Endometrium (tissue), 2 donors: Measurements from ENCODE around the gene CEP170.
A peak's percentile ranks its signal among the peaks of the same experiment; 100 is the strongest.

Experiments
- FAIRE-seq: peaks from 2 replicates; lab custom pipeline; 2012; peaks lifted over from hg19 to GRCh38; lab: Jason Lieb, UNC
- donor health status: control.
- donor health status: control.

The CEP170 gene

GRCh38 chr1:243267914-243268653, 13.0 kb upstream of the CEP170 start:
- no peak for FAIRE-seq

GRCh38 chr1:243267471-243267880, 12.4 kb upstream of the CEP170 start:
- FAIRE-seq, result peak; percentile 29

GRCh38 chr1:243266231-243266630, 11.2 kb upstream of the CEP170 start:
- FAIRE-seq, result no peak

- no peak for FAIRE-seq
Observed at GRCh38 chr1:243264717-243265116, 9.6 kb upstream of the CEP170 start.

- FAIRE-seq, result no peak
Observed at GRCh38 chr1:243261390-243261789, 6.3 kb upstream of the CEP170 start.

GRCh38 chr1:243260221-243260880, 5.3 kb upstream of the CEP170 start:
- FAIRE-seq, result no peak

GRCh38 chr1:243258731-243259130, 3.6 kb upstream of the CEP170 start:
- FAIRE-seq, result no peak

- FAIRE-seq, result no peak
Observed at GRCh38 chr1:243257189-243257588, 2.1 kb upstream of the CEP170 start.

- FAIRE-seq, result no peak
Observed at GRCh38 chr1:243256590-243256989, 1.5 kb upstream of the CEP170 start.

- FAIRE-seq, result peak; percentile 98
Observed at GRCh38 chr1:243255791-243256512, 871 bp upstream of the CEP170 start, which contains the start of gene SDCCAG8. Gene SDCCAG8, plus strand, starts transcription at chr1:243256041. Its CDS starts 133 bp downstream, at chr1:243256174.

- FAIRE-seq, result no peak
Observed at GRCh38 chr1:243254233-243254926, 701 bp downstream of the CEP170 start.

GRCh38 chr1:243253926-243254232, 1.2 kb downstream of the CEP170 start:
- no peak for FAIRE-seq

- no peak for FAIRE-seq
Observed at GRCh38 chr1:243253211-243253925, 1.7 kb downstream of the CEP170 start.

GRCh38 chr1:243251539-243251938, 3.5 kb downstream of the CEP170 start:
- FAIRE-seq, result no peak

GRCh38 chr1:243250102-243250501, 5.0 kb downstream of the CEP170 start:
- no peak for FAIRE-seq

- FAIRE-seq, result no peak
Observed at GRCh38 chr1:243249214-243249613, 5.9 kb downstream of the CEP170 start.

- FAIRE-seq, result no peak
Observed at GRCh38 chr1:243247901-243248300, 7.2 kb downstream of the CEP170 start.

GRCh38 chr1:243246916-243247315, 8.2 kb downstream of the CEP170 start:
- no peak for FAIRE-seq

- no peak for FAIRE-seq
Observed at GRCh38 chr1:243244432-243244841, 10.6 kb downstream of the CEP170 start.

- FAIRE-seq, result no peak
Observed at GRCh38 chr1:243236604-243237252, 18.4 kb downstream of the CEP170 start.

GRCh38 chr1:243234978-243235647, 20.0 kb downstream of the CEP170 start:
- peak; percentile 91 for FAIRE-seq
